Nephron (organoid): ENCODE data around the gene STIP1.

ENCODE experiments used
- H3K27ac Mint-ChIP-seq, 3 experiments: 2 replicates each; pipeline ENCODE4 v1.8.0; 2020; ENCODE audit warnings: mixed read lengths in 3 of 3, mild to moderate bottlenecking in 2 of 3, moderate library complexity in 1 of 3
- H3K27me3 Mint-ChIP-seq: 2 replicates; pipeline ENCODE4 v1.8.0; 2021; ENCODE audit warnings: low read depth, mild to moderate bottlenecking, moderate library complexity, mixed read lengths
- H3K36me3 Mint-ChIP-seq: 2 replicates; pipeline ENCODE4 v1.8.0; 2020; ENCODE audit warnings: low read depth, mixed read lengths
- H3K4me1 Mint-ChIP-seq: 2 replicates; pipeline ENCODE4 v1.8.0; 2020; ENCODE audit warnings: mixed read lengths
- H3K4me3 Mint-ChIP-seq, 3 experiments: 2 replicates each; pipeline ENCODE4 v1.8.0; 2020; ENCODE audit warnings: mild to moderate bottlenecking in 3 of 3, mixed read lengths in 3 of 3, moderate library complexity in 2 of 3
- H3K9me3 Mint-ChIP-seq: 2 replicates; pipeline ENCODE4 v1.8.0; 2020; ENCODE audit warnings: mixed read lengths
- CTCF ChIP-seq, 3 experiments: fragments of 200-600 bp; sonication (generic); IDR thresholded peaks; one replicate each; pipeline ENCODE4 v1.5.0; 2021; ENCODE audit warnings: antibody characterized with exemption in 3 of 3; ENCODE audit not compliant: unreplicated experiment in 3 of 3

The STIP1 gene

GRCh38 chr11:64164392-64165312 lies 21.3 kb upstream of the STIP1 start:
- H3K36me3 Mint-ChIP-seq: peaks cover 1% of the 10 kb centered on the region
- H3K9me3 Mint-ChIP-seq: peaks cover under 1% of the 10 kb centered on the region
- H3K4me1 Mint-ChIP-seq: peaks cover 19% of the 10 kb centered on the region
- peaks cover 4% of the 10 kb centered on the region for H3K27me3 Mint-ChIP-seq
- peak overlapping the region; percentile 82 to 90 (median 88) for H3K4me3 Mint-ChIP-seq
- H3K27ac Mint-ChIP-seq: peak overlapping the region; percentile 62 to 85 (median 80)
- TF ChIP-seq CTCF (IDR thresholded peaks at IDR 0.05; ENCODE audit: unreplicated experiment in 3 of 3): no peak

GRCh38 chr11:64165481-64165841 lies 20.5 kb upstream of the STIP1 start:
- Mint-ChIP-seq H3K9me3 (peaks cover 3% of the 10 kb centered on the region), H3K4me3 (peak overlapping the region; percentile 82 to 90 (median 88)), H3K36me3 (peaks cover 4% of the 10 kb centered on the region), H3K27me3 (peaks cover 4% of the 10 kb centered on the region), H3K4me1 (peaks cover 19% of the 10 kb centered on the region), H3K27ac (peak overlapping the region in 1 of 3 experiments; percentile 80)
- peak in 1 of 3 experiments; percentile 27 for TF ChIP-seq CTCF (IDR thresholded peaks at IDR 0.05; ENCODE audit: unreplicated experiment in 3 of 3)

DNA sequence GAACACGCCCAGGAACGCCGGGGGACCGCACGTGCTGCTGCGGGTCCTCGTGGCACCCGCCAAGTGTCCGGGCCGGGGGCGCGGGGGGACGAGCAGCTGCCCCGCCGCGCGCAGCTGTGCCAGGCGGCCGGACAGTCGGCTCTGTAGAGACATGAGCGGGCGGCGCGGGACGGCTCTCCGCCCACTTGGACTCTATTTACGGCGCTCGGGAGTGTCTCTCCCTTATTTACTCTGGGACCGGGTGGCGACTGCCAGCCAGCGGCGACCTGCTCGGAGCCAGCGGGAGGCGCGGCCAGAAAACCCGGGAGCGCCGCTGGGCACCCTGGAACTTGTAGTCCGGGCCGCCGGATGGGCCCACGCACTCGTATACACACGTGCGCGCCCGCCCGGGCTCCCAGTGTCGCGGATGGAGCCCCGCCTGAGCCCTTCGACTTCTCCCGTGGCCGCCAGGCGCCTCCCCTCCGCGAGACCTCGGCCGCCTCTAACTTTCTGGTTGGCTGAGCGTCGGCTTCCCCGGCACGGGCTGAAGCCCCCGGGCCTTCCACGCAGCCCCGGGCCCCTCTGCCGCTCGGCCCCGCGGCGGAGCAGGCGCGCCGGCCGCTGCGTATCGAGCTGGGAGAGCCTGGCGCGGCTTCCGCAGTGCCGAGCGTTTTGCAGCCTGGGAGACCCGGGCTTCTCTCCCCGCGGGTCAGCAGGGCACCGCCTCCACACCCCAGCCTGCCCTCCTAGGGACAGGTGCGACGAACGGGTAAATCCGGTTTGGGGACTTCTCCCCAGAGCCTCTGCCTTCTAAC lies 19.9 kb upstream of the STIP1 start, which contains the start of gene MACROD1:
MACROD1 (minus strand) TSS at position 272 of the 794 bp plus-strand sequence; CDS start at position 153, 119 bp downstream.
- no peak for TF ChIP-seq CTCF (IDR thresholded peaks at IDR 0.05; ENCODE audit: unreplicated experiment in 3 of 3)
- Mint-ChIP-seq H3K27ac (peak within 1 kb of the TSS; percentile 76 to 95 (median 94)), H3K27me3 (peaks cover 4% of the 10 kb centered on the region), H3K36me3 (peaks cover 4% of the 10 kb centered on the region), H3K9me3 (peaks cover 3% of the 10 kb centered on the region), H3K4me3 (peak within 1 kb of the TSS; percentile 90 to 94 (median 90)), H3K4me1 (peaks cover 19% of the 10 kb centered on the region)

- Mint-ChIP-seq H3K27ac (no peak overlapping the region), H3K9me3 (peaks cover 9% of the 10 kb centered on the region), H3K36me3 (peaks cover 14% of the 10 kb centered on the region), H3K4me3 (no peak overlapping the region), H3K27me3 (peaks cover 4% of the 10 kb centered on the region), H3K4me1 (peaks cover 12% of the 10 kb centered on the region)
- no peak for TF ChIP-seq CTCF (IDR thresholded peaks at IDR 0.05; ENCODE audit: unreplicated experiment in 3 of 3)
These were observed 15.6 kb upstream of the STIP1 start for GRCh38 chr11:64170419-64170818.

DNA sequence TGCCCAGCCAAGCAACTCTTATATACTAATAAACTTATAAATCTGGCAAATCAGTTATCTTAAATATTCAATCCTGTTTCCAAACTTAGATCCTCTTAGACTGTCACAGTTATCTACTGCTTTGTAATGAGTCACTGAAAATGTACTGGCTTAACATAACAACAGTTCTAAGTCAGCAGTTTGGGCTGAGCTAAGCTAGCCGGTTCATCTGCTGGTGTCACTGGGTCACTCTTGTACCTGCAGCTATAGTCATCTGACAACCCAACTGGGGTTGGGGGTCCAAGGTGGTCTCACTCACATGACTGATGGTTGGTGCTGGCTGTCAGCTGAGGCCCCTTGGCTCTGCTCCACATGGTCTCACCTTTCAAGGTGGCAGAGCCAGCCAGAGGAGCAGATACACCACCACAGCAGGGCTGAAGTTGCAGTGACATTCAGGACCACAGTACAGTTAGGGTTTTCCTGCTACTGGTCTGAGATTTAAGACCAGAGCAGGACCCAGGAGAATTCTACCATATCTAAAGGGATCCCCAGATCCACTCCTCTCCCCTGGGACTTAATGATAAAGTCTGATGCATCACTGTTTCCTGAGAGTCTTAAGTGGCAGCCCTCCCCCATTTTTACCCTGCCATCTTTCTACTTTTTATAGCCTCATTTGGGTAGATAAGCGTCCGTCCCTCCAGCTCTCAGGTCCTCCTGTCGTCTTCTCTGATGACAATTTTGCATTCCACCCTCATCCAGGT lies 12.2 kb upstream of the STIP1 start:
- TF ChIP-seq CTCF (IDR thresholded peaks at IDR 0.05; ENCODE audit: unreplicated experiment in 3 of 3): no peak
- Mint-ChIP-seq H3K9me3 (peaks cover 9% of the 10 kb centered on the region), H3K36me3 (peaks cover 19% of the 10 kb centered on the region), H3K27me3 (no peaks in the 10 kb centered on the region), H3K4me1 (no peaks in the 10 kb centered on the region), H3K4me3 (no peak overlapping the region), H3K27ac (no peak overlapping the region)
